Suprapubic skin (tissue), 4 donors: ENCODE measurements around the gene TAGLN2. TPM values are rescaled to one million over a fixed set of nuclear protein-coding genes. Genes with fewer than 3 reads are reported as not detected.
"Not testable (repeated sequence)": the region's sequence is repeated elsewhere in the genome, so short reads cannot be mapped to it uniquely, and the experiment has no call there.

ENCODE experiments used
- DNase-seq, 2 donors: peaks; one replicate each; pipeline ENCODE4 v3.0.0-alpha.2; 2019; ENCODE audit warnings: low spot score in 2 of 2
- H3K27ac ChIP-seq: fragments of 200-600 bp; sonication (generic); one replicate; pipeline ENCODE4 v1.5.1; 2019
- H3K27me3 ChIP-seq: fragments of 200-600 bp; sonication (generic); one replicate; pipeline ENCODE4 v1.5.1; 2019
- H3K36me3 ChIP-seq: fragments of 200-600 bp; sonication (generic); one replicate; pipeline ENCODE4 v1.5.1; 2019
- H3K4me1 ChIP-seq: fragments of 200-600 bp; sonication (generic); one replicate; pipeline ENCODE4 v1.5.1; 2019
- H3K4me3 ChIP-seq: fragments of 200-600 bp; sonication (generic); one replicate; pipeline ENCODE4 v1.5.1; 2019; ENCODE audit warnings: mild to moderate bottlenecking
- H3K9me3 ChIP-seq: fragments of 200-600 bp; sonication (generic); one replicate; pipeline ENCODE4 v1.5.1; 2019
- EP300 ChIP-seq: sonication (generic); formaldehyde crosslinking; IDR thresholded peaks from one replicate; pipeline ENCODE4 v1.6.1; 2017; ENCODE audit warnings: antibody characterized with exemption
- POLR2A ChIP-seq, 2 donors: fragments of 450-650 bp; IDR thresholded peaks; one replicate each; pipeline ENCODE4 v1.6.1; 2017; ENCODE audit warnings: antibody characterized with exemption in 2 of 2, mild to moderate bottlenecking in 2 of 2, moderate library complexity in 2 of 2
- POLR2AphosphoS5 ChIP-seq, 3 donors: sonication (generic); formaldehyde crosslinking; IDR thresholded peaks; one replicate each; pipeline ENCODE4 v1.6.1; 2017; ENCODE audit warnings: antibody characterized with exemption in 3 of 3
- WGBS: methylation state at CpG from one replicate; pipeline ENCODE4 v1.1.5; 2018; 5-methylcytosine and 5-hydroxymethylcytosine counted together
- total RNA-seq, 4 donors: library from RNA; depleted of rRNA; stranded (reverse); fragments of >200 nt; gene quantifications; one replicate each; pipeline ENCODE4 v1.1.0, GENCODE V29; 2016
- TF ChIP-seq, protein P1 (sequence below), 2 donors: fragments of 200-600 bp in 1 of 2; fragments of 450-650 bp in 1 of 2; sonication (generic) in 1 of 2; IDR thresholded peaks; one replicate each; pipeline ENCODE4 v1.5.1; 2016 to 2019; ENCODE audit warnings: antibody characterized with exemption in 2 of 2, mild to moderate bottlenecking in 1 of 2, moderate library complexity in 1 of 2

The TAGLN2 gene
- total RNA-seq, 4 donors from 2014 or later: 281 to 427 (median 338) TPM

GRCh38 chr1:159906960-159907359, 18.3 kb downstream of the TAGLN2 start:
- no peak for TF ChIP-seq POLR2A (IDR thresholded peaks at IDR 0.05)
- TF ChIP-seq, protein P1, sequence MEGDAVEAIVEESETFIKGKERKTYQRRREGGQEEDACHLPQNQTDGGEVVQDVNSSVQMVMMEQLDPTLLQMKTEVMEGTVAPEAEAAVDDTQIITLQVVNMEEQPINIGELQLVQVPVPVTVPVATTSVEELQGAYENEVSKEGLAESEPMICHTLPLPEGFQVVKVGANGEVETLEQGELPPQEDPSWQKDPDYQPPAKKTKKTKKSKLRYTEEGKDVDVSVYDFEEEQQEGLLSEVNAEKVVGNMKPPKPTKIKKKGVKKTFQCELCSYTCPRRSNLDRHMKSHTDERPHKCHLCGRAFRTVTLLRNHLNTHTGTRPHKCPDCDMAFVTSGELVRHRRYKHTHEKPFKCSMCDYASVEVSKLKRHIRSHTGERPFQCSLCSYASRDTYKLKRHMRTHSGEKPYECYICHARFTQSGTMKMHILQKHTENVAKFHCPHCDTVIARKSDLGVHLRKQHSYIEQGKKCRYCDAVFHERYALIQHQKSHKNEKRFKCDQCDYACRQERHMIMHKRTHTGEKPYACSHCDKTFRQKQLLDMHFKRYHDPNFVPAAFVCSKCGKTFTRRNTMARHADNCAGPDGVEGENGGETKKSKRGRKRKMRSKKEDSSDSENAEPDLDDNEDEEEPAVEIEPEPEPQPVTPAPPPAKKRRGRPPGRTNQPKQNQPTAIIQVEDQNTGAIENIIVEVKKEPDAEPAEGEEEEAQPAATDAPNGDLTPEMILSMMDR (IDR thresholded peaks at IDR 0.05): no peak
- Histone ChIP-seq H3K4me1 (peaks cover 21% of the 10 kb centered on the region), H3K27ac (no peak overlapping the region), H3K27me3 (no peaks in the 10 kb centered on the region), H3K36me3 (no peaks in the 10 kb centered on the region), H3K4me3 (no peak overlapping the region), H3K9me3 (no peaks in the 10 kb centered on the region)
- 48% methylated on average over 1 of the region's 1 CpG for WGBS
- DNase-seq: no peak

- H3K27ac ChIP-seq, H3K36me3 ChIP-seq, H3K27me3 ChIP-seq, DNase-seq, H3K4me3 ChIP-seq, H3K9me3 ChIP-seq: not testable (repeated sequence)
- WGBS: 67% methylated on average over 3 of the region's 3 CpGs
- H3K4me1 ChIP-seq: peaks cover 19% of the 10 kb centered on the region
Observed at GRCh38 chr1:159904036-159904435, 21.3 kb downstream of the TAGLN2 start.

GRCh38 chr1:159902541-159902940, 22.8 kb downstream of the TAGLN2 start:
- WGBS: 87% methylated on average over 3 of the region's 3 CpGs
- H3K27ac ChIP-seq: no peak overlapping the region
- TF ChIP-seq POLR2AphosphoS5 (IDR thresholded peaks at IDR 0.05) (no peak), EP300 (no peak), POLR2A (IDR thresholded peaks at IDR 0.05) (no peak)
- TF ChIP-seq, protein P1 (IDR thresholded peaks at IDR 0.05): no peak
- peaks cover 19% of the 10 kb centered on the region for H3K4me1 ChIP-seq
- H3K9me3 ChIP-seq: no peaks in the 10 kb centered on the region
- H3K36me3 ChIP-seq: no peaks in the 10 kb centered on the region
- no peak overlapping the region for H3K4me3 ChIP-seq
- DNase-seq: no peak
- H3K27me3 ChIP-seq: no peaks in the 10 kb centered on the region

DNA sequence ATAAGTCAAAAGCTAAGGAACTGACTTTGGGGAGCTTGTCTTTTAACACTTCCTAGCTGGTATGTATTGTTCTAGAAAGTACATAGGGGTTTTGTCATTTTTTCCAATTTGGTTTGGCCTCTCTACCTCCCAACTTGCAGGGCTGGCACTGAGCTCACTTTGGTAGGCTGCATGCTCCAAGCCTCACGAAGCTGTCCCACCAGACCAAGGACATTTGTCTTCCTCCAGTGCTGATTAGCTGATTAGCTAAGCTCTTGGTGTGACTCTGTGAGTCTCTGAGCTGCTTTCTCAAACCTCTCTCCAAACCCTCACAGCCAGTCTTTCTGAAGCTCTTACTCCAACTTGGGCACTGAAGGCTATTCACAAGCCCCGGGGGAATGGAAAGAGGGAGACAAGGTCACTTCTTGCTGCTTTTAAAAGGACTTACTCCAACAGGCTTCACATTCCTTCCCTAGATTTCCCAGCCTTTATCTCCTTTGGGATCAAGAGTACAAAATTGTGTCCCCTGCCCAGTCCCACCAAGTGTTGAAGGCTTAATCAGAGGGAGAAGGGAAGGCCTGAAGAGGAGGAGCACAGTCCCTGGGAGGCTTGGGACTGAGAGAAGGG, 24.4 kb downstream of the TAGLN2 start:
- Histone ChIP-seq H3K27me3 (no peaks in the 10 kb centered on the region), H3K27ac (peak overlapping the region; percentile 71), H3K4me3 (no peak overlapping the region), H3K9me3 (no peaks in the 10 kb centered on the region), H3K36me3 (no peaks in the 10 kb centered on the region), H3K4me1 (peaks cover 23% of the 10 kb centered on the region)
- WGBS: 54% methylated on average over 2 of the region's 2 CpGs
- no peak for TF ChIP-seq EP300
- no peak for TF ChIP-seq POLR2AphosphoS5 (IDR thresholded peaks at IDR 0.05)
- no peak for DNase-seq

DNA sequence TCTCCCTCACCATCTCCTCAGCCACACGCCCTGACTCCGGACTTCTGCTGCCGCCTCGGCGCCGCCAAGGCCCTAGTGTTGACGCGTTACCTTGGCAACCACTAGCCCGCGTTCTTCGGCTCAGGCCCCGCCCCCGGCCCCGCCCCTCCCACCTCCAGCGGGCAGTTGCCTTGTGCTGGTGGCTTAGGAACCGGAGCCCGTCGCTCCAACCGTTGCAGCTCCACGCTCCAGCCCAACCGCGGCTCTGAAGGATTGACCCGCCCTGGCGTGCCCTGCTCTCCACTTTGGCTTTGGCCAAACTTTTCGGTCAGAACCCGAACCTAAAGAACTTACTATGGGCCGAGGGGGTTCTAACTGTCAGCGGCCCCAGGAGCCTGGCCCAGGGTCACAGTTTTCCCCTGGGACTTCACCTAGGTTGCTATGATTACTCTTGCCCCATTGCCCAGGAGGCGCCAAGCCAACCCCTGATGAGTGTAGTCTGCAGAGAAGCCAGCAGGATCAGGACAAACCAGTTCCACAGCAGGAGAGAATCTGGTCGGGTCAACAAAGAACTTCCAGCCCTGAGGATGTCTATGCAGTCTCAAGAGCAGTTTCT, 25.1 kb downstream of the TAGLN2 start, which contains the start of gene CFAP45:
TSS of gene CFAP45 (minus strand) at position 80 of the 595 bp plus-strand sequence. CDS start at position 13, 67 bp downstream.
- peak within 1 kb of the TSS; percentile 71 for H3K27ac ChIP-seq
- H3K4me1 ChIP-seq: peaks cover 23% of the 10 kb centered on the region
- WGBS: 20% methylated on average over 26 of the region's 30 CpGs
- TF ChIP-seq POLR2A (IDR thresholded peaks at IDR 0.05) (no peak), EP300 (no peak), POLR2AphosphoS5 (IDR thresholded peaks at IDR 0.05) (no peak)
- TF ChIP-seq, protein P1 (IDR thresholded peaks at IDR 0.05): no peak
- peak; percentile 86 for DNase-seq
- H3K9me3 ChIP-seq: no peaks in the 10 kb centered on the region
- H3K36me3 ChIP-seq: no peaks in the 10 kb centered on the region
- peak within 1 kb of the TSS; percentile 28 for H3K4me3 ChIP-seq
- H3K27me3 ChIP-seq: no peaks in the 10 kb centered on the region

GRCh38 chr1:159899634-159900033, 25.7 kb downstream of the TAGLN2 start:
- H3K27ac ChIP-seq: peak overlapping the region; percentile 71
- WGBS: 90% methylated on average over 12 of the region's 15 CpGs
- H3K4me3 ChIP-seq: peak overlapping the region; percentile 28
- H3K4me1 ChIP-seq: peaks cover 23% of the 10 kb centered on the region
- H3K9me3 ChIP-seq, H3K27me3 ChIP-seq, DNase-seq, H3K36me3 ChIP-seq: not testable (repeated sequence)
